Stimulated activated CD4-positive, alpha-beta T cell treated with anti-CD3 and anti-CD28 coated beads, Interleukin-4, amount 100 ng/mL, for 24 hours (primary cell): Measurements from ENCODE around the gene FNBP1.
"Not testable (repeated sequence)": the region's sequence is repeated elsewhere in the genome, so short reads cannot be mapped to it uniquely, and the experiment has no call there.

ENCODE experiments used
- DNase-seq: peaks from one replicate; pipeline ENCODE4 v3.0.0-alpha.2; 2020

FNBP1 gene

GRCh38 chr9:130043654-130044623 lies 950 bp upstream of the FNBP1 start:
- DNase-seq, result no peak

DNA sequence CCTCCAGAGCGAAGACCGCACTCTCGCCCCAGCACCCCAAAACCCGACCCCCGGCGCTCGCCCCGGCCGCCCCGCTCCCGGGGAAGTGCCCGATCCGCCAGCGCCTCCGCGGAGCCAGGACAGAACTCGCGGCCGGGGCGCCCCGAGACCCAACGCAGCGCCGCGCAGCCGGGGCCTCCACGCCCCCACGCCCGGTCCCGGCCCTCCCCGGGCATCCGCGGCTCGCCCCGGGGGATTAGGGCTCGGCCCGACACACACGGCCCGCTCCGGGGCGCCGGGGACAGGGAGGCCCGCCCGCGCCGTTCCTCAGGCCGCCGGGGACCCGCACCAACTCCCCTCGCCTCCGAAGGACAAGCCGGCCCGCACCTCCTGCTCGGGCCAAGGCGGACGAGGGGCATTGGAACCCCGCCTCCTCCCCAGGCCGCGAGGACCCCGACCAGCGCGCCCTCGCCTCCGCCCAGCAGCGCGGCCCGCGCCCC lies 544 bp downstream of the FNBP1 start:
- DNase-seq, result peak; percentile 37

DNA sequence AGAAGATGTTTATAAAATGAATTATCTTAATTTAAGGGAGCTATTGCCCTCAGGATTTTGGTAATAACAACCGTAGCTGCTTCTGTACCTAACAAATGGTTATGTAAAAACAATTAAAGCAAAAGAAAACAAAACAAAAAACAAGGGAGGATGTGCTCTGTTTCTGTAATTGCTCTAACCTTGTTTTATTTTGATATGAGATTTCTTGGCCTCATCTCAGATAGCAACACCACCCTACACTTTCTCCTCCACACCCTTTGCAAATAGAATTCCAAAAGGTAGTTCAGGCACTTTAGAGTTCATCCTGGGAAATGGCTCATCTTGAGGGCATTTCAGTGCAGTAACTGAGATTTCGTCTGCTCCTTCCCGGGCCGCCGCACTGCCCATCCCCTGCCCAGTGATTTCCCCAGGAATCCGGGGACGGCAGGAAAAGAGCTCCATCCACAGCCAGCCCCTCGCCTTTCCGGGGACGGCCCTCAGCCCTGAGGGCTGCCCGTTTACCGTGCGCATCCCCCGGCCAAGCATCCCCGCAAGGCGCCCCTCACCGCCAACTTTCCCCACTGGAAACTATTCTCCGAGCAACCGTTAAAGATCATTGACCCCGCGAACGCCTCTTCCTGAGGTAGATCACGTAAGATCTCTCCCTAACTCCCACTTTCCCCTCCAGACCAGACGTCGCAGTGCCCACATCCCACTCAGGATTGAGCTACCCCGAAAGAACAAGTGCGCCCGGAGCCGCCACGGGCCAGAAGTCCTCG lies 1.2 kb downstream of the FNBP1 start:
- peak; percentile 26 for DNase-seq

DNA sequence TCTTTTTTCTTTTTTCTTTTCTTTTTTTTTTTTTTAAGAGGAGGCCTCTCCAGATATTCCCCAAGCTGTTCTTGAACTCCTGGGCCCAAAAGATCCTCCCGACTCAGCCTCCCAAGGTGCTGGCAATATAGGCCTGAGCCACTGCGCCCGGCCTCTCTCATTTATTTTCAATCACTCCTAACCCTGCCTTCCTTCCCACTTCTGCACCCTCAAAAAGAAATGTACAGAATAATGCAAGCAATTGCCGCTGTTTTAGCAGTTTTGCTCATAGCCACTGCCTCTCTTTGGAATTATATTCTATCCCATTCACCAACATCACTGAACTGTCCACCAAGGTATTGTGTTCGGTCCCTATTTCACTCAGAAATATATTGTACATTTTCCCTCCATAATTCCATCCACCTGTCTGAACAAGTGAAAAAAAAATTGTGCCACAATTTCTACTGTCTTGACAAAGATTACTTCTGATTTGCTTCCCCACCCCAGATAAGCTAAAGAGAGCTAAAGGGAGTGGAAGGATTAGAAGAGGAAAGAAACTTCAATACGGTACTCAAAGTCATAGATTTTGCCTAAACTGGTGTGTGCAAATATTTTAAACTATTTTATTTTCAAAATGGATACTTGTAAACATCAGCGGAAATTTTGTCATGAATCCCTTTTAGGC lies 1.9 kb downstream of the FNBP1 start:
- no peak for DNase-seq

DNA sequence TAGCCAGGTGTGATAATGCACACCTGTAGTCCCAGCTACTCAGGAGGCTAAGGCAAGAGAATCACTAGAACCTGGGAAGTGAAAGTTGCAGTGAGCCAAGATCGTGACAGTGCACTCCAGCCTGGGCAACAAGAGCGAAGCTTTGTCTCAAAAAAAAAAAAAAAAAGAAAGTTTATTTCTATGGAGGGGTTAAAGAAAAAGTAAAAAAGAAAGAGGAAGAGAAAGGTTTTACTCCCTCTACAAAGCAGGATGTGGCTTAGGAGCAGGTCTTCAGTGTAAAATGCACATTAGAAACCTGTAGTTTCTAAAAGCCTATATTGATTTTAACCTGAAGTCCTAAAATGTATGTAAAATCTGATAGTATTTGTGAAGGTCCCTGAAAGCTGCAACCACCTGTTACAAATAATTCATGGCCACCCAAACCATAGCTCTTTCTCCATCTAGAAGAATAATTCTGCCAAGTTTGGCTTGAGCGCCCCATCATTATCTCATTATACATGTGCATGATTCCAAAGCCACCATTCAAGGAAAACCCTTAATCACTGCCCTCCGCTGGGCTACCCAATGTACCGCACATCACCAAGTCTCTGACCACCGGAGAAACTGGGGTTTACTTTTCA lies 3.4 kb downstream of the FNBP1 start:
- DNase-seq, result no peak

DNA sequence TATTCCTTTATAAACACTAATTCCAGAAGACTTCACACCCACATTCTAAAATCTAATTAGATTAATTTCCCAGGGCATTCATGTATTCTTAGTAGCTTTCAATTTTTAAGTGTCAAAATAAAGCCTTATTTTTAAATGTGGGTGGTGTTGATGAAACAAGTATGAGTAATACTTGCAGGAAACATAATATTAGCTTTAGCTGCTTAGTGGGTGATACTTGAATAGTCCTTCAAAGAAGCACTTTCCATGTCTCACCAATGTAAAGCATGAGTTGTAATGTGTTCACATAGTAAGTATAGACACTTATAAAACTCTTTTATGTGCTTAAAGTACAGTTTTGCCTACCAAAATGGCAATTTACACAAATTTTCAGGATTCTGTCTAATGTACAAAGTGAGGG lies 6.9 kb downstream of the FNBP1 start:
- no peak for DNase-seq

GRCh38 chr9:130034570-130034969 lies 8.4 kb downstream of the FNBP1 start:
- DNase-seq, result peak; percentile 53

GRCh38 chr9:130030651-130031127 lies 12.3 kb downstream of the FNBP1 start:
- no peak for DNase-seq

GRCh38 chr9:130029223-130029973 lies 13.6 kb downstream of the FNBP1 start:
- DNase-seq, result peak; percentile 69

- no peak for DNase-seq
Observed at GRCh38 chr9:130028493-130029222, 14.3 kb downstream of the FNBP1 start.

DNA sequence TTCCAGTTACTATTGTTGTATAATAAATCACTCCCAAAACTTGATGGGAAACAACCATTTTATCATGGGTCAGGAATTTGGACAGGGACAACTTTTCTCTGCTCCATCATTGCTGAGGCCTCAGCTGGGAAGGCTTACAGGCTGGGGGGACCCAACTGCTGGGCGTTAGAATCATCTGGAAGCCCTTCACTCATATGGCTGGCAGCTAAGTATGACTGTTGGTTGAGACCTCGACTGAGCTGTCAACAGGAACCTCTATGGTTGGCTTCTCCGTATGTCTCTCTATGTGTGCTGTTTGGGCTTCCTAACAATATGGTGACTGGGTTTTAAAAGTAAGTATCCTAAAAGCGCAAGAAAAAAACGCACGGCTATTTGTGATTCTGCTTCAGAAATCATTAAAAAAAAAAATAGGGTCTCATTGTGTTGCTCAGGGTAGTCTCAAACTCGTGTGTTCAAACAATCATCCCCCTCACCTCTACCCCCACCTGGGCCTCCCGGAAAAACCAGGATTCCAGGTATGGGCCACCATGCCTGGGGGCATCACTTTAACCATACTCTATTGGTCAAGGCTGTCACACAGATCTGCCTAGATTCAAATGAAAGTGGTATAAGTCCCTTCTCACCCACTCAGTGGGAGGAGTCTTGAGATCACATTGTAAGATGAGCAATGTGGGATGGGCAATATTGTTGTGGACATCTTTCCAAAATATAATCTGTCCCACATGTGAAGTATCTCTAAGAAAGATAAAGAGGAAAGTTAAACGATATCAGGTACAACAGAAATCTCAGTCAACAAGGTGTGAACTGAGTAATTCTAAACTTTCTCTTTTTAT lies 15.2 kb downstream of the FNBP1 start:
- no peak for DNase-seq

DNA sequence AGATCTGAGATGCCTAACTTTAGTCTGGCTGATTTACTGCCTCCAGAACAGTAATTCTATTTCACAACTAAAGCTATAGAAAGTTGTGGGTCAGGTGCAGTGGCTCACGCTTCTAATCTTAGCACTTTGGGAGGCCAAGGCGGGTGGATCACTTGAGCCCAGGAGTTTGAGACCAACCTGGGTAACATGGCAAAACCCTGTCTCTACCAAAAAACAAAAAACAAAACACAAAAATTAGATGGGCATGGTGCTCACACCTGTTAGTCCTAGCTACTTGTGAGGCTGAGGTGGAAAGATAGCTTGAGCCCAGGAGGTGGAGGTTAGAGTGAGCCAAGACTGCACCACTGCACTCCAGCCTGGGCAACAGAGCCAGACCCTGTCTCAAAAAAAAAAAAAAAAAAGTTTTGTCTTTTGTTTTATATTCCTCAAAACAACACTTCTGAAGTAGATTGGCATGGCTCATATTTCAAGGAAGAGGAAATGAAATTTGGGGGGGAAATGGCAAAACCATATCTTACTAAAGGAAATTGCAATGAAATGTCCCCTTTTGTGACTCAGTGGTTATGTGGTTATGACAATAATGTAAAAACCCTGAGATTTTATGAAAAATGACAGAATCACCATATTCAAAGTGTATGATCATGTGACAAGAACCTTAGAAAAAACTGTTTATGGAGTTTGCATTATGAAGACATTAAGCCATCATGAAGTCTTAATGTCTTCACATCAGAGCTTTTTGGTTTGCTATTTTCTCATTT lies 16.2 kb downstream of the FNBP1 start:
- no peak for DNase-seq

DNA sequence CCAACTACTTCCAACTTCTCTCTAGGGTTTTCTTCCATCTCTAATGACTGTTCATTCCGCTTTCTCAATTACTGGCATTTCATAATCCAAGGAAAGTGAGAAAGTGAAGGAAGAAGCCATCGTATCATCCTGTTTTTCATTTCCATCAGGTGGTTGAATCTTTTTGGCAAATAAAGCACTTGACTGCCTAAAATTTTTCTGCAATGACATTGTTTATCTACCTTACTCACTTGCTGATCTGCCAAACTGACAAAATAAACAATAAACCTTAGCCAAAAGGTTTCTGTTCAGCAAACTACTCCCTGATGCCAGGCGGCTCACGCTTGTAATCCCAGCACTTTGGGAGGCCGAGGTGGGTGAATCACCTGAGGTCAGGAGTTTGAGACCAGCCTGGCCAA lies 18.4 kb downstream of the FNBP1 start:
- DNase-seq, result no peak

- no peak for DNase-seq
Observed at GRCh38 chr9:130023994-130024596, 18.9 kb downstream of the FNBP1 start.

DNA sequence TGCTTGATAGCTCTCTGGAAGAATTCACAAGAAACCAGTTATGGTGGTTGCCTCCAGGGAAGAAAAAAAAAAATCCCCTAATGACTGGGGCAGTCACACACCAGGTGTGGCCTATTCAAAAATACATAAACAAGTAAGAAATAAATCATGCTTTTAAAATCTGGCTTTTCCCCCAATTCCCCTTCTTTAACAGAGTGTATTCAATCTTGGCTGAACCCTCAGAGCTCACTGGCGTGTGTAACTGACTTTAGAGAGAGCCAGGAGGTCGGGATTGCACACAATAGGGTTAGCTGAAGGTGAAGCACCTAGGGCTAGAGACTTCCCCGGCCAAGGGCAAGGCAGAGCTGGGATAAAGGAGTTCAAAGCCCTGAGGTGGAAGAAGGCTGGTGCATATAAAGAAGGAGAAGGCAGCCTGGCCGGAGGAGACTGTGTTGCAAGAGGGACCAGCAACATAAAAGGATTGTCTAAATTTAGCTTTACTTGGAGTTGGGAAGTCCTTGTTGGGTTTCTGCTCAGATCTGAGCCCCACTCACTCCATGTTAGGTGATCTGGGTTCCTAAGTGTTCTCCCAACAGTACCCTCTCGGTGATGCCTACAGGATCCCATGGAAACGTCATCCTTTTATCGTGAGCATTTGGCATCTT lies 19.7 kb downstream of the FNBP1 start:
- no peak for DNase-seq

DNA sequence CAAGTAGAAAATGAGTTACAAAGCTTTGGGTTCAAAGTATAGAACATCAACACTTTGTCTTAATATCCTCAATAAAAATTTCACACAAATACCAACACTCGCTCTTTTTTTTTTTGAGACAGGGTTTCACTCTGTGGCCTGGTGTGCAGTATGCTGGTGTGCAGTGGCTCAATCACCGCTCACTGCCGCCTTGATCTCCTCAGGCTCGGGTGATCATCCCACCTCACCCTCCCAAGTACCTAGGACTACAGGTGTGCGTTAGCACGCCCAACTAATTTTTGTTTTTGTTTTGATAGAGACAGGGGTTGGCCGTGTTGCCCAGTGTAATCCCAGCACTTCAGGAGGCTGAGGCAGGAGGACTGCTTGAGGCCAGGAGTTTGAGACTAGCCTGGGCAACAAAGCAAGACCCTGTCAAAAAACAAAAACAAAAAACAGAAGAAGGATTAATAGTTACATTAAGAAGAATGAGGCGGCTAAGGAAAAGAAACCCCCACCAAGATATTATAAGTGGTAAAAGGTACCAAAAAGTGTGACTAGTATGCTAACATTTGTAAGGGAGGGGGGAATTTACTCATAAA lies 20.3 kb downstream of the FNBP1 start:
- no peak for DNase-seq

GRCh38 chr9:130021842-130022241 lies 21.1 kb downstream of the FNBP1 start:
- not testable (repeated sequence) for DNase-seq

DNA sequence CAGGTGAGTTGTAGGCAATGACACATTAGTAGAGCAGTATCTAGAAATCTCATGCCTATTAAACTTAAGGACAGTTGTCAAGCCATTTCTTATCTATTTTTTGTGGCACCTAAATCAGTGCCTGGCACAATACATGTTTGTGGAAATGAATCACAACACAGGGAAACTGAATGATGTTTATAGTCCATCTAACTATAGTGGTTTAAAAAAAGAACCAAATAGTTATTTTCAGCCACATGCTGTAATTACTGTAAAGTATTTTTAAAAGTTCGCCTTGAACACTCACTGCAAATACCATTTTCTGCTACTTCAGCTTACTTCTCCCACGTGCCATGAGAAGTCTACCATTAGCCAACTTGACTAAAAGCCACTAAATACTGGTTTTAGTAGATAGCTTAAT lies 21.9 kb downstream of the FNBP1 start:
- DNase-seq, result no peak
